AG04450 (cell line): ENCODE measurements around the gene MORN1. TPM values are rescaled to one million over a fixed set of nuclear protein-coding genes. Genes with fewer than 3 reads are reported as not detected.

Source experiments
- CTCF ChIA-PET: fragments of 300-600, 350-600 bp; formaldehyde crosslinking; extraction: SDS; loops from one replicate; lab custom pipeline; 2022; ENCODE audit warnings: antibody characterized with exemption, inconsistent platforms; lab: Charles Lee
- POLR2A ChIA-PET: fragments of 350-600 bp; formaldehyde crosslinking; extraction: SDS; loops from one replicate; lab custom pipeline; 2021; ENCODE audit warnings: antibody characterized with exemption, inconsistent platforms; lab: Yijun Ruan, JAX
- DNase-seq: peaks from one replicate; pipeline ENCODE4 v3.0.0-alpha.2; 2011; ENCODE audit warnings: low read depth, low spot score
- H3K27ac ChIP-seq: one replicate; pipeline ENCODE4 v1.5.1; 2012; ENCODE audit warnings: low read depth, low read length, control low read depth
- H3K27me3 ChIP-seq: one replicate; pipeline ENCODE4 v1.6.0; 2012; ENCODE audit warnings: low read length; ENCODE audit not compliant: control insufficient read depth, insufficient read depth
- H3K4me3 ChIP-seq: 2 replicates; pipeline ENCODE4 v1.5.1; 2011; ENCODE audit warnings: mild to moderate bottlenecking, low read depth, low read length, control low read depth
- H3K9me3 ChIP-seq: 2 replicates; pipeline ENCODE4 v1.5.1; 2012; ENCODE audit warnings: low read length; ENCODE audit not compliant: control insufficient read depth, insufficient read depth
- polyA plus RNA-seq: library from polyadenylated mRNA; depleted of rRNA; stranded (reverse); fragments of >200 nt; gene quantifications from 2 replicates; pipeline ENCODE4 v1.2.3, GENCODE V29; 2011
- TF ChIP-seq, protein P1 (sequence below): IDR thresholded peaks from 2 replicates; pipeline ENCODE4 v1.5.1; 2011; ENCODE audit warnings: low read depth, low read length, control low read depth, inconsistent platforms

The MORN1 gene
- polyA plus RNA-seq, 1 experiment: 3.6 TPM

DNA sequence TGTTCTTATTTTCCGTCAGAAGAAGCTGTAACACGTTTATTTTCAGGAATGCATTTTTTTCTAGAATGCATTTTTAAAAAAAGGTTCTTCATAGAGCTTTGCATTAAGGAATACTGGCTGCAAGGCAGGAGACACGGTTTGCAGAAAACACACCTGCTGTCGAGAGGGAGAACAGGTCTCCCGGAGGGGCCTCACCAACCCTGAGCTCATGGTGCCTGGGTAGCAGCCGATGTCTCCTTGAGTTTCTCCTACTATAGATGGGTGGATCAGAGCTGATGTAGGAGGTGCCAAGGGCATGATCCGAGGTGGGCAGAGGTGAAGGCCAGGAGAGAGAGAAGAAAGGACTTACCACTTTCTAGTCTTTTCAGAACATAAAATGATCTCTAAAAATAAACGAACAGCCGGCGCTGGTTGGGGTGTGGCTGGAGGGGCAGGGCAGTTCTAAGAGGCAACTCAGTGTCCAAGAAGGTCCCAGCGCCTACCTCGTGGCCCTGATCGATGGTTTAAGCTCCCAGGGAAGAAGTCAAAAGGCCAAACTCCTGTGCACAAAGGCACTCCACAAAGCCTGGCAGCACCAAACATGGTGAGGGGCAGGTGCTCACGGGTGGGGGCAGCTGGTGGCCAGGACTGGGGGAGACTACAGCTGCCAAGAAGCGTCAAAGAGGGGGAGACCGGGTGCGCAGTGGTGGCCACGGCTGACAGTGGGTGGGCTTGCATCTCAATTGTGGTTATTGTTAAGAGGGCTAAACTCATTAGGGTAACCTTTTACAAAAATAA lies 12.2 kb downstream of the MORN1 start:
- ChIA-PET POLR2A (interaction anchor here (0.6 kb wide), 1 partner anchor 68 kb away, joined by 3 read pairs; no protein-coding TSS in a partner anchor), CTCF (interaction anchor here (1.0 to 8.6 kb wide), 3 partner anchors 150 to 185 kb away, joined by 3 to 255 read pairs (median 3); partner anchors contain the start of gene FAAP20)
- Histone ChIP-seq H3K27me3 (no peaks in the 10 kb centered on the region), H3K9me3 (no peaks in the 10 kb centered on the region; the same call in 1 of the 2 replicates), H3K4me3 (no peak overlapping the region), H3K27ac (peak overlapping the region; percentile 2)
- TF ChIP-seq, protein P1, sequence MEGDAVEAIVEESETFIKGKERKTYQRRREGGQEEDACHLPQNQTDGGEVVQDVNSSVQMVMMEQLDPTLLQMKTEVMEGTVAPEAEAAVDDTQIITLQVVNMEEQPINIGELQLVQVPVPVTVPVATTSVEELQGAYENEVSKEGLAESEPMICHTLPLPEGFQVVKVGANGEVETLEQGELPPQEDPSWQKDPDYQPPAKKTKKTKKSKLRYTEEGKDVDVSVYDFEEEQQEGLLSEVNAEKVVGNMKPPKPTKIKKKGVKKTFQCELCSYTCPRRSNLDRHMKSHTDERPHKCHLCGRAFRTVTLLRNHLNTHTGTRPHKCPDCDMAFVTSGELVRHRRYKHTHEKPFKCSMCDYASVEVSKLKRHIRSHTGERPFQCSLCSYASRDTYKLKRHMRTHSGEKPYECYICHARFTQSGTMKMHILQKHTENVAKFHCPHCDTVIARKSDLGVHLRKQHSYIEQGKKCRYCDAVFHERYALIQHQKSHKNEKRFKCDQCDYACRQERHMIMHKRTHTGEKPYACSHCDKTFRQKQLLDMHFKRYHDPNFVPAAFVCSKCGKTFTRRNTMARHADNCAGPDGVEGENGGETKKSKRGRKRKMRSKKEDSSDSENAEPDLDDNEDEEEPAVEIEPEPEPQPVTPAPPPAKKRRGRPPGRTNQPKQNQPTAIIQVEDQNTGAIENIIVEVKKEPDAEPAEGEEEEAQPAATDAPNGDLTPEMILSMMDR: no peak
- no peak for DNase-seq

DNA sequence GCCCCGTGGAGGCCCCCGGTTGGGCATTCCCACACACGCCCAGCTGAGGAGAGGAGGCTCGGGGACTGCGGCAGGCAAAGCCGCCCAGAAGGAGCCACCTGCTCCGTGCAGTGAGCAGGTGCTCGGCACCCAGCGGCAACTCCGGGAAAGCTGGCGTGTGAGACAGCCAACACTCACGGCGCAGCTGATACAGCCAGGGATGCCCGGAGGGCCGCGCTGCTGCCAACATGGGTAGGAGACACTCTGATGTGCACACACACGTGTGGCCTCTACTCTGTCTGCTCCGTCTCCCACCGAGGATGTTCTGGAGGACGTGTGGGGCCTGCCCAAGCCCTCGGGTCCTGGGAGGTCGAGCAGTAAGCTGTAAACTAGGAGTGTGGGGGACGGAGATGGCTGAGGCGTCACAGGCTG lies 12.9 kb downstream of the MORN1 start:
- H3K27me3 ChIP-seq: no peaks in the 10 kb centered on the region
- DNase-seq: no peak
- POLR2A ChIA-PET: interaction anchor here (0.6 kb wide), 1 partner anchor 67 kb away, joined by 3 read pairs; no protein-coding TSS in a partner anchor
- no peak overlapping the region for H3K27ac ChIP-seq
- no peaks in the 10 kb centered on the region; the same call in 1 of the 2 replicates for H3K9me3 ChIP-seq
- no peak overlapping the region for H3K4me3 ChIP-seq
- TF ChIP-seq, protein P1: no peak
- CTCF ChIA-PET: interaction anchor here (1.0 to 8.6 kb wide), 3 partner anchors 149 to 184 kb away, joined by 3 to 255 read pairs (median 3); partner anchors contain the start of gene FAAP20

DNA sequence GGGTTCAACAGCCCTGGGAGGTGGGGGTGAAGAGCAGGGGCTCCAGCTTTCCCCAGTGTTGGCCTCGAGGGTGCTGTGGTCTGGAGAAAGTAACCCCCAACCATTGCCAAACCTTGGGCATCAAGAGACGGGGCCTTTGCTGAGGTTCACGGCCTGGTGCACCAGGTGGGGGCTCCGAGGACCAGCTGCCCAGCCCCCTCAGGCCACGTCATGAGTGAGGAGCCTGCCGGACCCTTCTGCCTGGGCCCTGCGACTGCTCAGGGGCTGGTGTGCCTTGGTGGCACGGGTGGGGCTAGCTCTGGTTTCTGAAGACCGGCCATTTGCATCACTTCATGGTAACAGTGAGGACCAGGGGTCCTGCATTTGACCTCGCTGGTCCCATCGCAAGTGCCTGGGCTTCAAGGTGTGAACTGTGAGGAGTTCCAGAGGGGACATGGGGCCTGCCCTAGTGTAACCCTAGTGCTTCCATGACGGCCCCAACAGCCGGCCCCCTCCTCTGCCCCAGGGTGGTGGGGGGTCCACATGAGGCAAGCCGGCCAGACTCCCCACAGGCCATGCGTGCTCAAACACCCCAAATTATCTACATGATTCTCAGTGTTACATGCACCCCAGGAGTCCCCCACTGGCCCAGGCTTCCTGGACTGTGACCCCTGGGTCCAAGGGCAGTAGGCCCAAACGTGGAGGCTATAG lies 13.5 kb downstream of the MORN1 start:
- H3K27ac ChIP-seq: no peak overlapping the region
- no peaks in the 10 kb centered on the region; the same call in 1 of the 2 replicates for H3K9me3 ChIP-seq
- ChIA-PET CTCF (interaction anchor here (8.6 kb wide), 1 partner anchor 184 kb away, joined by 255 read pairs; the partner anchor contains the start of gene FAAP20), POLR2A (interaction anchor here (0.9 kb wide), 1 partner anchor 183 kb away, joined by 5 read pairs; no protein-coding TSS in a partner anchor)
- H3K4me3 ChIP-seq: no peak overlapping the region
- TF ChIP-seq, protein P1: no peak
- H3K27me3 ChIP-seq: no peaks in the 10 kb centered on the region
- no peak for DNase-seq

DNA sequence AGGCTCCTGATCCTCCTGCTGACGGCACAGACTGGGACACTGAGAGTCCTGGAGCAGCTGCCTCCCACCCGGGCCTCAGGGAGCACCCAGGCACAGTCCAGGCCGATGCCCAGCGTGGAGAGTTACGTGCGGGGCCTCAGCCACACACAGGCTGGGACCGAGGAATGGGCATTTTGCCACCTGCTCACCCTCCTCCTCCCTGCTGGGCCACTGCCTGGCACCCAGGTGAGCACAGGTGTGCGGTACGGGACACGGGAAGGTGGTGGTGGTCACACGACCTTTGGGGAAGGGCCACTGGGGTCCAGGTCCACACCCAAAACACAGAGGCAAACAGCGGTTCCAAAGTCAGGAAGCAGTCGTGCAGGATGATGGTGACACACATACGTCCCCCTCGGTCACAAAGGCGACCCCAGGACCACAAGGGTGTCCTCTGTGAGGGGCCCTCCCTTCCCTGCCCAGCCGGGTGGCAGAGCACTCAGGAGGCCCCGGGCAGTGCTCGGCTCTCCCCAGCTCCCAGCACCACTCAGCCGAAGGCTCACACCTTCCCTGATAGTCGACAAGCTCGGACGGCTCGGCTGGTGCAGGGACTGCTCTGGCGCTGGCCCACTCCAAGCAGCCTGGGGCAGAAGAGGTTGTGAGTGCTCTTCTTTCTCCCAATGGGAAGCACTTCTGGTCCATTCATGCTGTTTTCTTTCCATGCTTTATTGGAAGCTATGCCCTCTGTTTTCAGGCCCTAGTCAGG lies 14.3 kb downstream of the MORN1 start:
- ChIA-PET POLR2A (interaction anchor here (0.9 kb wide), 1 partner anchor 182 kb away, joined by 5 read pairs; no protein-coding TSS in a partner anchor), CTCF (interaction anchor here (2.0 to 8.6 kb wide), 2 partner anchors 182 to 183 kb away, joined by 12 to 255 read pairs; partner anchors contain the start of gene FAAP20)
- DNase-seq: no peak

More for the DNA sequence above, 14.3 kb downstream of the MORN1 start:
- Histone ChIP-seq H3K9me3 (no peaks in the 10 kb centered on the region; the same call in 1 of the 2 replicates), H3K4me3 (no peak overlapping the region), H3K27me3 (no peaks in the 10 kb centered on the region), H3K27ac (no peak overlapping the region)
- TF ChIP-seq, protein P1: no peak
